Keratinocyte (primary cell): ENCODE measurements around the gene MPZL2. TPM values are rescaled to one million over a fixed set of nuclear protein-coding genes. Genes with fewer than 3 reads are reported as not detected.
A peak's percentile ranks its signal among the peaks of the same experiment; 100 is the strongest.

Experiments used
- DNase-seq: peaks from one replicate; pipeline ENCODE4 v3.0.0-alpha.2; 2011; ENCODE audit warnings: low read depth, missing footprints, low spot score
- FAIRE-seq: peaks from 2 replicates; lab custom pipeline; 2011; peaks lifted over from hg19 to GRCh38; lab: Jason Lieb, UNC
- H2AFZ ChIP-seq: 2 replicates; pipeline ENCODE4 v1.6.0; 2012; ENCODE audit warnings: low read length, control low read depth, inconsistent platforms; ENCODE audit not compliant: control insufficient read depth
- H3K27ac ChIP-seq: 2 replicates; pipeline ENCODE4 v1.5.1; 2011; ENCODE audit warnings: low read length; ENCODE audit not compliant: control insufficient read depth, insufficient read depth
- H3K27me3 ChIP-seq: 3 replicates; pipeline ENCODE4 v1.6.0; 2011; ENCODE audit warnings: low read length; ENCODE audit not compliant: control insufficient read depth, insufficient read depth; ENCODE audit errors: extremely low read depth
- H3K36me3 ChIP-seq, 2 experiments: 2 replicates in 1 of 2; 3 replicates in 1 of 2; pipeline ENCODE4 v1.5.1; 2011; ENCODE audit warnings: low read length in 2 of 2, mild to moderate bottlenecking in 1 of 2; ENCODE audit not compliant: control insufficient read depth in 2 of 2, insufficient read depth in 2 of 2; ENCODE audit errors: extremely low read depth in 1 of 2
- H3K4me1 ChIP-seq: 3 replicates; pipeline ENCODE4 v1.5.1; 2011; ENCODE audit warnings: low read length; ENCODE audit not compliant: control insufficient read depth, insufficient read depth; ENCODE audit errors: extremely low read depth
- H3K4me2 ChIP-seq: 3 replicates; pipeline ENCODE4 v1.6.0; 2011; ENCODE audit warnings: low read depth, low read length; ENCODE audit not compliant: control insufficient read depth, insufficient read depth; ENCODE audit errors: extremely low read depth
- H3K4me3 ChIP-seq, 3 experiments: fragments of 200-600 bp in 1 of 3; sonication (generic) in 1 of 3; 2 replicates in 2 of 3; 3 replicates in 1 of 3; pipeline ENCODE4 v1.5.1; 2011 to 2016; ENCODE audit warnings: low read length in 3 of 3, mild to moderate bottlenecking in 3 of 3, control low read depth in 2 of 3, inconsistent platforms in 1 of 3, low read depth in 1 of 3, mixed read lengths in 1 of 3, mixed run types in 1 of 3, moderate library complexity in 1 of 3; ENCODE audit not compliant: control insufficient read depth in 2 of 3, insufficient read depth in 2 of 3; ENCODE audit errors: extremely low read depth in 1 of 3
- H3K79me2 ChIP-seq: 2 replicates; pipeline ENCODE4 v1.6.0; 2012; ENCODE audit warnings: low read length; ENCODE audit not compliant: control insufficient read depth, insufficient read depth
- H3K9ac ChIP-seq: 3 replicates; pipeline ENCODE4 v1.6.0; 2011; ENCODE audit warnings: low read length; ENCODE audit not compliant: control insufficient read depth, insufficient read depth; ENCODE audit errors: extremely low read depth
- H3K9me1 ChIP-seq: 3 replicates; pipeline ENCODE4 v1.6.0; 2011; ENCODE audit warnings: low read length; ENCODE audit not compliant: control insufficient read depth, insufficient read depth; ENCODE audit errors: extremely low read depth
- H3K9me3 ChIP-seq: 2 replicates; pipeline ENCODE4 v1.5.1; 2012; ENCODE audit warnings: low read depth, low read length; ENCODE audit not compliant: control insufficient read depth
- H4K20me1 ChIP-seq: 3 replicates; pipeline ENCODE4 v1.6.0; 2011; ENCODE audit warnings: low read length; ENCODE audit not compliant: control insufficient read depth, insufficient read depth; ENCODE audit errors: extremely low read depth
- CTCF ChIP-seq, 3 experiments: IDR thresholded peaks in 1 of 3; conservative IDR thresholded peaks in 1 of 3; optimal IDR thresholded peaks in 1 of 3; 2 replicates in 2 of 3; 3 replicates in 1 of 3; pipeline versions ENCODE3 to v1.5.1; 2011; ENCODE audit warnings: low read length in 3 of 3, mild to moderate bottlenecking in 3 of 3, moderate library complexity in 2 of 3, control low read depth in 1 of 3, inconsistent platforms in 1 of 3; ENCODE audit not compliant: insufficient read depth in 2 of 3; ENCODE audit errors: extremely low read depth in 1 of 3
- EZH2 ChIP-seq: IDR thresholded peaks from one replicate; pipeline ENCODE4 v1.6.1; 2012; ENCODE audit warnings: inconsistent platforms, mild to moderate bottlenecking, low read length, moderate library complexity
- dilution Hi-C: fragments of 300-500 bp; cut with MboI; formaldehyde crosslinking; loops from one replicate; pipeline ENCODE4 v1.7.0; 2020; ENCODE audit warnings: low sequenced_read_pairs; ENCODE audit not compliant: extremely low pct_ligation_motif_present
- polyA plus RNA-seq, 5 experiments: library from polyadenylated mRNA; depleted of rRNA in 3 of 5; stranded (reverse) in 3 of 5; stranded (forward) in 1 of 5; unstranded in 1 of 5; fragments of >200 nt; gene quantifications; 1 replicate in 1 of 5; 2 replicates in 3 of 5; 3 replicates in 1 of 5; pipeline versions ENCODE4 v1.2.1 to v1.2.3, GENCODE V29; 2011 to 2012; ENCODE audit warnings: missing spikeins in 2 of 5, low read depth in 1 of 5, low replicate concordance in 1 of 5

The MPZL2 gene
- polyA plus RNA-seq, 1 donor (not counting 4 experiments of a cell fraction or from before 2014, with no cell fraction given), result 225 TPM

- TF ChIP-seq EZH2, result no peak
- TF ChIP-seq CTCF (optimal IDR thresholded peaks at IDR 0.05 in 1 of 3, IDR thresholded peaks at IDR 0.05 in 1 of 3, conservative IDR thresholded peaks at IDR 0.05 in 1 of 3; ENCODE audit: extremely low read depth in 1 of 3, insufficient read depth in 2 of 3, low read length in 3 of 3), result peak; percentile 23 to 53 (median 34)
- Histone ChIP-seq H3K79me2 (peaks cover 28% of the 10 kb centered on the region), H3K9me3 (no peaks in the 10 kb centered on the region), H4K20me1 (no peaks in the 10 kb centered on the region), H2AFZ (no peak overlapping the region), H3K4me3 (no peak overlapping the region), H3K4me1 (peaks cover 27% of the 10 kb centered on the region), H3K4me2 (no peak overlapping the region), H3K9me1 (no peaks in the 10 kb centered on the region), H3K36me3 (peaks cover 31 to 59% of the 10 kb centered on the region in 2 experiments), H3K27me3 (no peaks in the 10 kb centered on the region), H3K9ac (no peak overlapping the region), H3K27ac (no peak overlapping the region)
- FAIRE-seq, result peak; percentile 69
- no peak for DNase-seq
- dilution Hi-C loops, result no loop called here
These were observed 5.7 kb downstream of the MPZL2 start for GRCh38 chr11:118258410-118258809.

- H3K4me3 ChIP-seq, result peak overlapping the region in 2 of 3 experiments; percentile 97
- no peaks in the 10 kb centered on the region for H3K9me1 ChIP-seq
- peak overlapping the region; percentile 98 for H3K9ac ChIP-seq
- FAIRE-seq (no peak), DNase-seq (no peak)
- peak overlapping the region; percentile 61 for H2AFZ ChIP-seq
- H3K4me2 ChIP-seq, result peak overlapping the region; percentile 84
- peaks cover 11% of the 10 kb centered on the region for H3K4me1 ChIP-seq
- peak overlapping the region; percentile 99 for H3K27ac ChIP-seq
- no peaks in the 10 kb centered on the region for H3K27me3 ChIP-seq
- H3K9me3 ChIP-seq, result no peaks in the 10 kb centered on the region
- peaks cover 9% of the 10 kb centered on the region for H3K79me2 ChIP-seq
- peaks cover 4 to 15% of the 10 kb centered on the region in 2 experiments for H3K36me3 ChIP-seq
- no peaks in the 10 kb centered on the region for H4K20me1 ChIP-seq
- dilution Hi-C loops, result no loop called here
- TF ChIP-seq EZH2 (no peak), CTCF (optimal IDR thresholded peaks at IDR 0.05 in 1 of 3, IDR thresholded peaks at IDR 0.05 in 1 of 3, conservative IDR thresholded peaks at IDR 0.05 in 1 of 3; ENCODE audit: extremely low read depth in 1 of 3, insufficient read depth in 2 of 3, low read length in 3 of 3) (no peak)
These were observed 11.4 kb downstream of the MPZL2 start for GRCh38 chr11:118252688-118253087.
